Dedifferentiated amniotic fluid mesenchymal stem cell (primary cell): Measurements from ENCODE around the gene SPAG5.

Source experiments
- DNase-seq: peaks from one replicate; pipeline ENCODE4 v3.0.0-alpha.2; 2016; ENCODE audit errors: extremely low spot score

The SPAG5 gene

GRCh38 chr17:28541439-28541838, 57.4 kb downstream of the SPAG5 start:
- no peak for DNase-seq

GRCh38 chr17:28540231-28540630, 58.6 kb downstream of the SPAG5 start:
- no peak for DNase-seq

- no peak for DNase-seq
These were observed 60.4 kb downstream of the SPAG5 start for GRCh38 chr17:28538296-28538895.

- DNase-seq = no peak
These were observed 61.6 kb downstream of the SPAG5 start for GRCh38 chr17:28537219-28537610.

GRCh38 chr17:28536532-28537218, 62.1 kb downstream of the SPAG5 start:
- no peak for DNase-seq

GRCh38 chr17:28534740-28535375, 64.0 kb downstream of the SPAG5 start:
- no peak for DNase-seq

- no peak for DNase-seq
These were observed 65.6 kb downstream of the SPAG5 start for GRCh38 chr17:28533091-28533807.

- DNase-seq = no peak
These were observed 66.5 kb downstream of the SPAG5 start for GRCh38 chr17:28532050-28532960.

GRCh38 chr17:28530926-28531325, 67.9 kb downstream of the SPAG5 start:
- no peak for DNase-seq

- no peak for DNase-seq
These were observed 68.6 kb downstream of the SPAG5 start for GRCh38 chr17:28530250-28530649.

- no peak for DNase-seq
These were observed 69.8 kb downstream of the SPAG5 start for GRCh38 chr17:28529013-28529400.

GRCh38 chr17:28528327-28529012, 70.4 kb downstream of the SPAG5 start:
- no peak for DNase-seq

- DNase-seq = no peak
These were observed 71.0 kb downstream of the SPAG5 start for GRCh38 chr17:28527859-28528258.
